ENCODE measurements around the gene CCT6B.
"Not testable (repeated sequence)": the region's sequence is repeated elsewhere in the genome, so short reads cannot be mapped to it uniquely, and the experiment has no call there.

CCT6B gene

DNA sequence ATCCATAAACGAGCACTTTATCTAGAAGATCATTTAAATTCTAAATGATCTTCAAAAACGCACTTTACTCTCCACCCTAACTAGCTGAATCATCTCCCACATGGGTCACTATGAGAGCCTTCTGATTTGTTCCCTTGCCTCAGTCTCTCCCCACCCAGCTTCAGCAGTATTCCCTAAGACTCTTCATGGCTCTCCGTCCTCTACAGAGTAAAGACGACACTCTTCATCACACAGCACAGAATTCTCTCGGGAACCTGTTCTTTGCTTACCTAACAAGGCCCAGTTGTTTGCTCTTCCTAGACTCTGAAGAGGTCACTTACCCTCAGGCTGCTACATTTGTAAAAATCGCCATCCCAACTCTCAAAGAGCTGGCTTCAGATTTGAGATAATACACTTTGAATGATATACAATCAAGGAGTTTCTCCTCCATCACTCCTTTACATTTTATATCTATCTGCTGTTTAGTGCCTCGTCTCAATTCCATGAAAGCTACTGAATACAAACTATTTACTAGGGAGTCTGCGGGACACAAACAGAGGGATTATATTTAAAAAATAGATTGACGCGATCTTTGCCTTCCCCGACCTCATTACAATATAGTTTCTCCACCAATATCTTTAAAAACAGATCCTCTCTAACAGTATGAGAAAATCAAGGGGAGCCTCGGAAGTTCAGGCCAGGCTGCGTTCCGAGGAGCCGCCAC is 18.5 kb upstream of the CCT6B start:
- peak; percentile 61 for DNase-seq

DNA sequence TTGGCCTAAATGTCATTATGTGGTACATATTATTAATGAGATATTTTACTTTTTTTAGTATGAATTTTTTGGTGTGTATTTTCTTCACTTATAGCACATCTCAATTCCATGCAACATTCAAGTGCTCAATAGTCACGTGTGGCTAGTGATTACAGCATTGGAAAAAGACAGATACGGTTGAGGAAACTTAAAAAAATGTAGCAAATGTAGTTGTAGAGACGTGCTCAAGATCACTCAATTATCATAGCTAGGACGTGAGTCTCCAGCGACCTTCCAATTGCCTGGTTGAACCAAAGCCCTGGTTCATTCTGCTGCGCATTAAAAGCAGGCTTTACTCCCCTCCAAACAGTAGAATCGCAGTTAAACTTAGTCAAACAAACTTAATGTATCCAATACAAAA is 17.9 kb upstream of the CCT6B start:
- DNase-seq, result no peak

DNA sequence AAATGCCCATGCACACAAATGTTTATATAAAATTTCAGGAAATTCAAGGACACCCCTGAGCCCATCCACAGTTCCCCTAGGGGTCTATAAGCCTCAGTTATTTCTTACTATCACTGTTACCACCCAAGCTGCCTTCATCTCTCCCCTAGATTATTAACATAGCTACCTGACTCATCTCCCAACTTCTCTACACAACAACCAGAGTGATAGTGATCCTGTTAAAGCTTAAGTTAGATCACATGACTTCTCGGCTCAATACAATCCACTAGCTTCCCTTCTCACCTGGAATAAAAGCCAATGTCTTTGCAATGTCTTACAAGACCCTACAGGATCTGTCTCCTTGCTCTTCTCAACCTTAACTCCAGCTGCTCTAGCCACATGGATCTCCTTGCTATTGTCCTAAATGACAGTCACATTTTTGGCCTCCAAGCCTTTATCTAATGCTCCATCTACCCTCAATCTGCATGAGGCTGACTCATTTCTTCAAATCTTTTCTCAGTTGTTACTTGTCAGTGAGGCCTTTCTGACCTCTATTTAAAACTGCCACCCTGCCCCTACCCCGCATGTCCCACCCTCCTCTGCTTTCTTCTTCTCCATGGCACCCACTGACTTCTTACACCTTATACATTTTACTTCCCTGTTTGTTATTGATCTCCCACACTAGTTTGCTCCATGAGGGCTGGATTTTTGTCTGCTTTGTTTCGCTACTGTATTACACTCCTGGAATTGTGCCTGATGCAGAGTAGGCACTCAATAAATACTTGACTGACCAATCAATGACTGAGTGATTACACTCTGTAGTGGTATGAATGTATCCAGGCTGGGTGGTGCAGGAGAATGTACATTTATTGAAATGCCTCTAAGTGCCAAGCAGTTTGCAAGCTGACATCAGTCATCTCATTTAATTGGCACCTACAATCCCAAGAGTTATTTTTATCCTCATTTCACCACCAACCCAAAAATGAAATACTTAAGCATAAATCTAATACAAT is 13.8 kb upstream of the CCT6B start:
- DNase-seq, result no peak

GRCh38 chr17:34974179-34974578 is 12.9 kb upstream of the CCT6B start:
- no peak for DNase-seq

DNA sequence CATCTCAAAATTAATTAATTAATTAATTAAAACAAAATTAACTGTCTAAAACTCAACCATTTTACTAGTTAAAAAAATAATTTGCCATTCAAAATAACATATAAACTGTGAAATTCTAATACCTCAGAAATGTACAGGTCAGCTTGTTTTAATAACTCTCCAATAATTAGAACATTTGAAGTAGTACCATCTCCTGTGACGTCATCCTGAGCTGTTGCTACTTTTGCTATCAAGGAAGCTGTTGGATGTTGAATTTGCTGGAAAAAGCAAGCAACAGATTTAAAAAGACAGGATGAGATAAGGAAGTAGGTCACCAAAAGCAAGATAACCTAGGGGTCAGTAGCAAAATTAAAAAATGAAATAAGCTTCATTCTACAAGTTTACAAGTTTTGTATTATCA is 2.8 kb downstream of the CCT6B start:
- DNase-seq, result no peak

DNA sequence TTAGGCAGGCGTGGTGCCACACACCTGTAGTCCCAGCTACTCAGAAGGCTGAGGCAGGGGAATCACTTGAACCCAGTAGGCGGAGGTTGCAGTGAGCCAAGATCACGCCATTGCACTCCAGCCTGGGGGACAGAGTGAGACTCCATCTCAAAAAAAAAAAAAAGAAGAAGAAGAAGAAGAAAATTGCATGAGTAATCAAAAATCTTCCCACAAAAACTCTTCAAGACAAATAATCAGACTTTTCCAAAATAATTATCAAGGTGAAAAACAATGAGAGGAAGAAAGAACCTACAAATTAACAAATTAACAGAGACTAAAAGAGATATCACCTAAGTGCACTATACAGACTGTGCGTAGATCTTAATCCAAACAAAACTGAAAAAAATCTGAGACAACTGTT is 10.5 kb downstream of the CCT6B start:
- DNase-seq, result not testable (repeated sequence)

DNA sequence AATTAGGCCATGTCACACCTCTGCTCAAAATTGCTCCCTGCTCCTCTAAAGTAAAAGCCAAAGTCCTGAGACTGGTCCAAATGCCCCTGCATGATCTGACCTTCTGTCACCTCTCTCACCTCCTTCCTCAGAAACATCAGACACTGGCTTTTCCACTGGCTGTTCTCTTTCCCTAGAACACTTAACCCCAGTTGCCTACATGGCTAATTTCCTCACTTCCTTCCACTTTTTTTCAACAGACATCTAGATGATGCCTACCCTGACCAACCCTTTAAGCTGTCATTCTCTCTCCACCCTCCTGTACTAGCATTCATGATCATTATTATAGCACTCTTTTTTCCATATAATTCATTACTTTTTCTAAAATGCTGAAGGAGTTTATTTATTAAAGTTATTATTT is 31.0 kb downstream of the CCT6B start:
- no peak for DNase-seq

- DNase-seq, result no peak
These were observed 34.6 kb downstream of the CCT6B start for GRCh38 chr17:34926661-34927060.

DNA sequence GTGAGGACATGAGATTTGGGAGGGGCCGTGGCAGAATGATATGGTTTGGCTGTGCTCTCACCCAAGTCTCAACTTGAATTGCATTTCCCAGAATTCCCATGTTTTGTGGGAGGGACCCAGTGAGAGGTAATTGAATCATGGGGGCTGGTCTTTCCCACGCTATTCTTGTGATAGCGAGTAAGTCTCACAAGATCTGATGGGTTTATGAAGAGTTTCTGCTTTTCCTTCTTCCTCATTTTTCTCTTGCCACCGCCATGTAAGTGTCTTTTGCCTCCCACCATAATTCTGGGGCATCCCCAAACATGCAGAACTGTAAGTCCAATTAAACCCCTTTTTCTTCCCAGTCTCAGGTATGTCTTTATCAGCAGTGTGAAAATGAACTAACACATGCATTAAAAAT is 40.6 kb downstream of the CCT6B start:
- no peak for DNase-seq

DNA sequence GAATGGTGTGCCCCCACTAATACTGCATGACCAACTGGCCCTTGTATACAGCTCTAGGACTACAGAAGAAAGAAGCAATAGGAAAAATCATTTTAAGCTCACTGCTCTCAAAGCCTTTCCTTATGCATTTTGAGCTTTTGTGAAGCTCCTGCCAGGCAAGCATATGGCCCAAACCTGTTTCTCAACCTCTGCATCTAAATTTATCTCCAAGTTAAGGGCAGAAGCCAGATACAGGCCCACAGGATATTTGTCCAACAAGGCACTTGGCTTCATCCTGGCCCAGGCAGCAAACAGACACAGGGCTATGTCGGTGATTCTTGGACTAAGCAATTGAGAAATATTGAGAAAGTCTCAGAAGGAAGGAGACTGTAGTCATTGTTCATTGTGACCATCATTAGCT is 43.9 kb downstream of the CCT6B start:
- no peak for DNase-seq

- no peak for DNase-seq
These were observed 45.1 kb downstream of the CCT6B start for GRCh38 chr17:34916120-34916519.

GRCh38 chr17:34913001-34913400 is 48.3 kb downstream of the CCT6B start:
- DNase-seq, result no peak

- no peak for DNase-seq
These were observed 52.2 kb downstream of the CCT6B start for GRCh38 chr17:34909040-34909439.

GRCh38 chr17:34902831-34903547 is 58.3 kb downstream of the CCT6B start:
- peak; percentile 64 for DNase-seq

GRCh38 chr17:34899643-34900291 is 61.5 kb downstream of the CCT6B start:
- no peak for DNase-seq

- DNase-seq, result peak; percentile 35
These were observed 65.9 kb downstream of the CCT6B start for GRCh38 chr17:34895383-34895782.

- no peak for DNase-seq
These were observed 66.3 kb downstream of the CCT6B start for GRCh38 chr17:34894964-34895363.

DNA sequence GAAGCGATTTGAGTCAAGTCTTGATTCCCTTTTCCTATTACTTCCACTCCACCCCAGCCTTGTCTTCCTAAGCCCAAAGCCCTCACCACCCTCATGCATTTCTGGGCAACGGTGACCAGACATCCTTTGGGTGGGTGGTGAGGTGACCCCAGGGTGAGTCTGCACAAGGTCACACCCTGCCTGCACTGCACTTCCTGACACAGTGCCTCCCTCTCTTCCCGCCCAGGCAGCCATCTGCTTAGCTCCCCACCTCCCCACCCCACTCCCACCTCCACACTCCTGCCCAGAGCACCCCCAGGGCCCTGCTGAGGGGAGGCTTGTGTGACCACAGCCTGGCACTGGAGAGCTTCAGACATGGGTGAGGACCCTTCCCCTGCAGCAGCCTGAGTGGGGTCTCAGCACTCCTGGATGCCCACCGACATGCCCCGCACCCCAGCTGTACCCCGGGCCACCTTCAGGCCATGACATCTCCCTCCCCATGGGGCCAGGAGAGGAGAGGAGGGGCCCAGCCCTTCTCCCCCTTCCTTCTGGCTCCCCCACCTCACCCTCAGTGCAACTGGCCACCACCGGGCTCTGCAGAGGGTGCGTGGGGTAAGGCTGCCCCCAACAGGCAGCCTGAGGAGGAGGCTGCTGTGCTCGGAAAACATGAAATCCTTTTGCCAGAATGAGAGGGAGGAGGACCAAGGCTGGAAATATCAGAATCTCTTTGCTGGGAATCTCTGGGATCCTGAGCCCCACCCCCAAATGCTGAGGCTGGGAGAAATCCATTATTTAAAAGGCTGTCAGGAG is 68.6 kb downstream of the CCT6B start:
- DNase-seq, result peak; percentile 74

- DNase-seq, result peak; percentile 22
These were observed 74.4 kb downstream of the CCT6B start for GRCh38 chr17:34886831-34887230.

DNA sequence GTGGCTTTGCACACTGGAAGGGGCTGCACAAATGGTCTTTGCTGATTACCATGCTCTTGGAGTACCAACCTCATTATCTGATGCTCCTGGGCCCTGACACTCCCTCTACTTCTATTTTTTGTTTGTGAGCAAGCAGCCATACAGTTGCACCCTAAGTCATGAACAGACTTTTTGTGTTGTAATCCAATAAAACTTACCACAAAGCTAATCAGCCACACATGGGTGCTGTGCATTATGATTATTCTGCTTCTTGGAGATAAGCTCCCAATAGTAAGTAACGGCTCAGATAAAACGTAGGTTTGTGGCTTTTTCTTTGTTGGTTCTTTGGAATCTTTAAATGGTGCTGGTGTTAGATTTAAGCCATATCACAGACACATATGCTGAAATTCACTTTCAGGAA is 76.2 kb downstream of the CCT6B start:
- DNase-seq, result no peak

DNA sequence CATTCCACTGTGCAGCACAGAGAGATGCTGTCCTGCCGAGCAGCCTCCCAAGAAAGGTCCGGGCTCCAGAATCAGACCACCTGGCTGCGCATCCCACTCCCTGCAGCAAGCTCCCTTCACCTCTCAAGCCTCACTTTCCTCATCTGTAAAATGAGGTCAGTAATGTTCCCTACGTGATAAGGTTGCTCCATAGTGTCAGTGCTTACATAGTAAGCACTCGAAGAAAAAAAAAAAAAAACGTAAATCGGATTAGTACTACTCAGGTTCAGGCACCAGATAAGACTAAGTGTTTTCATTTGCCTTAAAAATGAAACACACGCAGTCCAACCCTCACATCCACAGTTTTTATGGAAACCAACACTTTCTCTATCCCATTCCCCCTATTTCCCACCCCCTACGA is 76.7 kb downstream of the CCT6B start:
- no peak for DNase-seq
